ENCODE data around the gene ZFP36L2.
A peak's percentile ranks its signal among the peaks of the same experiment; 100 is the strongest.

Gene ZFP36L2

GRCh38 chr2:43262951-43263350 lies 36.5 kb upstream of the ZFP36L2 start:
- DNase-seq (ENCODE audit: low read depth in 1 of 2, low spot score in 1 of 2), result no peak
- in situ Hi-C loops (cut with HindIII; ENCODE audit: low pct_unique_long_range_greater_than_20kb, low sequenced_read_pairs), result no loop called here
- TF ChIP-seq JUND (IDR thresholded peaks at IDR 0.05; ENCODE audit: low read depth), result no peak

- DNase-seq (ENCODE audit: low read depth in 1 of 2, low spot score in 1 of 2), result no peak
- TF ChIP-seq JUND (IDR thresholded peaks at IDR 0.05; ENCODE audit: low read depth), result no peak
- in situ Hi-C loops (cut with HindIII; ENCODE audit: low pct_unique_long_range_greater_than_20kb, low sequenced_read_pairs), result no loop called here
Observed at GRCh38 chr2:43262239-43262638, 35.8 kb upstream of the ZFP36L2 start.

GRCh38 chr2:43259512-43259911 lies 33.1 kb upstream of the ZFP36L2 start:
- in situ Hi-C loops (cut with HindIII; ENCODE audit: low pct_unique_long_range_greater_than_20kb, low sequenced_read_pairs), result no loop called here
- no peak for TF ChIP-seq JUND (IDR thresholded peaks at IDR 0.05; ENCODE audit: low read depth)
- DNase-seq (ENCODE audit: low read depth in 1 of 2, low spot score in 1 of 2), result no peak

- no peak for TF ChIP-seq JUND (IDR thresholded peaks at IDR 0.05; ENCODE audit: low read depth)
- no peak for DNase-seq (ENCODE audit: low read depth in 1 of 2, low spot score in 1 of 2)
- in situ Hi-C loops (cut with HindIII; ENCODE audit: low pct_unique_long_range_greater_than_20kb, low sequenced_read_pairs), result no loop called here
Observed at GRCh38 chr2:43258547-43259156, 32.2 kb upstream of the ZFP36L2 start.

- no peak for DNase-seq (ENCODE audit: low read depth in 1 of 2, low spot score in 1 of 2)
- no peak for TF ChIP-seq JUND (IDR thresholded peaks at IDR 0.05; ENCODE audit: low read depth)
- in situ Hi-C loops (cut with HindIII; ENCODE audit: low pct_unique_long_range_greater_than_20kb, low sequenced_read_pairs), result no loop called here
Observed at GRCh38 chr2:43255296-43255910, 29.0 kb upstream of the ZFP36L2 start.

- no peak for TF ChIP-seq JUND (IDR thresholded peaks at IDR 0.05; ENCODE audit: low read depth)
- no peak for DNase-seq (ENCODE audit: low read depth in 1 of 2, low spot score in 1 of 2)
- in situ Hi-C loops (cut with HindIII; ENCODE audit: low pct_unique_long_range_greater_than_20kb, low sequenced_read_pairs), result no loop called here
Observed at GRCh38 chr2:43254331-43254730, 27.9 kb upstream of the ZFP36L2 start.

GRCh38 chr2:43251171-43251731 lies 24.8 kb upstream of the ZFP36L2 start:
- DNase-seq (ENCODE audit: low read depth in 1 of 2, low spot score in 1 of 2), result peak in 1 of 2 experiments; percentile 24
- in situ Hi-C loops (cut with HindIII; ENCODE audit: low pct_unique_long_range_greater_than_20kb, low sequenced_read_pairs), result no loop called here
- TF ChIP-seq JUND (IDR thresholded peaks at IDR 0.05; ENCODE audit: low read depth), result no peak

GRCh38 chr2:43250015-43250414 lies 23.6 kb upstream of the ZFP36L2 start:
- no peak for TF ChIP-seq JUND (IDR thresholded peaks at IDR 0.05; ENCODE audit: low read depth)
- in situ Hi-C loops (cut with HindIII; ENCODE audit: low pct_unique_long_range_greater_than_20kb, low sequenced_read_pairs), result no loop called here
- no peak for DNase-seq (ENCODE audit: low read depth in 1 of 2, low spot score in 1 of 2)

GRCh38 chr2:43248621-43249020 lies 22.2 kb upstream of the ZFP36L2 start:
- no peak for DNase-seq (ENCODE audit: low read depth in 1 of 2, low spot score in 1 of 2)
- no peak for TF ChIP-seq JUND (IDR thresholded peaks at IDR 0.05; ENCODE audit: low read depth)

GRCh38 chr2:43246641-43247040 lies 20.2 kb upstream of the ZFP36L2 start:
- TF ChIP-seq JUND (IDR thresholded peaks at IDR 0.05; ENCODE audit: low read depth), result no peak
- in situ Hi-C loops (cut with HindIII; ENCODE audit: low pct_unique_long_range_greater_than_20kb, low sequenced_read_pairs), result no loop called here

More at GRCh38 chr2:43248621-43249020, 22.2 kb upstream of the ZFP36L2 start:
- in situ Hi-C loops (cut with HindIII; ENCODE audit: low pct_unique_long_range_greater_than_20kb, low sequenced_read_pairs), result no loop called here

GRCh38 chr2:43241558-43241957 lies 15.2 kb upstream of the ZFP36L2 start:
- TF ChIP-seq JUND (IDR thresholded peaks at IDR 0.05; ENCODE audit: low read depth), result no peak
- no peak for DNase-seq (ENCODE audit: low read depth in 1 of 2, low spot score in 1 of 2)
- in situ Hi-C loops (cut with HindIII; ENCODE audit: low pct_unique_long_range_greater_than_20kb, low sequenced_read_pairs), result no loop called here

More at GRCh38 chr2:43246641-43247040, 20.2 kb upstream of the ZFP36L2 start:
- DNase-seq (ENCODE audit: low read depth in 1 of 2, low spot score in 1 of 2), result no peak

GRCh38 chr2:43240766-43241150 lies 14.4 kb upstream of the ZFP36L2 start:
- DNase-seq (ENCODE audit: low read depth in 1 of 2, low spot score in 1 of 2), result no peak
- TF ChIP-seq JUND (IDR thresholded peaks at IDR 0.05; ENCODE audit: low read depth), result no peak
- in situ Hi-C loops (cut with HindIII; ENCODE audit: low pct_unique_long_range_greater_than_20kb, low sequenced_read_pairs), result no loop called here

- DNase-seq (ENCODE audit: low read depth in 1 of 2, low spot score in 1 of 2), result no peak
- TF ChIP-seq JUND (IDR thresholded peaks at IDR 0.05; ENCODE audit: low read depth), result no peak
- in situ Hi-C loops (cut with HindIII; ENCODE audit: low pct_unique_long_range_greater_than_20kb, low sequenced_read_pairs), result no loop called here
Observed at GRCh38 chr2:43239981-43240765, 13.8 kb upstream of the ZFP36L2 start.
